ENCODE results near the gene LAYN.

- TF ChIP-seq EZH2 (IDR thresholded peaks at IDR 0.05; ENCODE audit: insufficient read depth, poor library complexity, severe bottlenecking) = no peak
- no peak for TF ChIP-seq EZH2phosphoT487 (IDR thresholded peaks at IDR 0.05; ENCODE audit: insufficient read depth, low read depth)
Measured at GRCh38 chr11:111598148-111598547, 57.6 kb downstream of the LAYN start.
